ENCODE results near the gene RASL10A. TPM values are rescaled to one million over a fixed set of nuclear protein-coding genes. Genes with fewer than 3 reads are reported as not detected.

Gene RASL10A
- total and polyA plus RNA-seq, 9 of the 15 experiments (the other 6 are each of a cell fraction or from before 2014, with no cell fraction given) = 0.17 to 1.2 (median 0.45) TPM; not detected in 3

GRCh38 chr22:29306175-29306834 lies 9.2 kb downstream of the RASL10A start, which contains the start of gene GAS2L1 (continued):
- no peak for TF ChIP-seq MCM3 (IDR thresholded peaks at IDR 0.05)
- TF ChIP-seq CTCF (IDR thresholded peaks at IDR 0.05 in 2 of 3, conservative IDR thresholded peaks at IDR 0.05 in 1 of 3; ENCODE audit: insufficient read depth in 2 of 3, low read depth in 1 of 3, low read length in 3 of 3) = peak; percentile 63 to 75 (median 65); a peak in 5 of 6 replicates
- TF ChIP-seq NR2F6 (CRISPR knock-in tag; IDR thresholded peaks at IDR 0.05) = no peak
- no peak for TF ChIP-seq ZC3H11A (IDR thresholded peaks at IDR 0.05; ENCODE audit: low read depth, low read length)
- no peak for TF ChIP-seq SMAD1 (IDR thresholded peaks at IDR 0.05; ENCODE audit: low read depth, low read length, partially characterized antibody)
- TF ChIP-seq L3MBTL2 (IDR thresholded peaks at IDR 0.05) = peak; percentile 59; the same call in 1 of the 2 replicates
- no peak for TF ChIP-seq ZNF76 (CRISPR knock-in tag; IDR thresholded peaks at IDR 0.05; ENCODE audit: borderline replicate concordance)
- no peak for TF ChIP-seq ZMIZ1 (IDR thresholded peaks at IDR 0.05; ENCODE audit: low read depth in 2 of 2, low read length in 2 of 2)
- no peak for TF ChIP-seq ZBTB40 (IDR thresholded peaks at IDR 0.05)
- TF ChIP-seq ZBTB40 (CRISPR knock-in tag; IDR thresholded peaks at IDR 0.05) = no peak
- no peak for TF ChIP-seq NCOA6 (IDR thresholded peaks at IDR 0.05)

All from K562 (cell line).